Stimulated activated CD4-positive, alpha-beta T cell treated with anti-CD3 and anti-CD28 coated beads, Interleukin-12 subunit alpha, Interleukin-12 subunit beta, amount 100 ng/mL, for 48 hours (primary cell): ENCODE measurements around the gene EMILIN2.

Experiments
- DNase-seq, 3 donors: peaks; one replicate each; pipeline ENCODE4 v3.0.0-alpha.2; 2020; ENCODE audit warnings: low read depth in 2 of 3, low spot score in 1 of 3

EMILIN2 gene

DNA sequence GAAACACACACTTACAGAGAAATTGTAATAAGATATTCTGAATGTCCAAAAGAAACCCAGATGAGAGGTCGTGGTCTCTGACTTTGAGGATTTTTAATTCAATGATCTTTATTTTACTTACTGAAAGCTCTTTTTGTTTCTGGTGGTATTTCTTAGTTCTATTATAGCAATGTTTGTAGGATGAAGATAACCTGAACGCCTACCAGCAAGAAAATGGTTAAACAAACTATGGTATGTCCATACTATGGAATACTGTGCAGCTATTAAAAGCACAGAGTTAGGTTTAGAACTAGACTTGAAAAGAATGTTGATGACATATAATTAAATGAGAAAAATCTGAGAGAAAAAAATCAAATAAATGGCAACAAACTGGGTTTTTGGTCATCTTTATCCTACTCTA lies 105.8 kb downstream of the EMILIN2 start:
- no peak for DNase-seq

- DNase-seq: no peak
Measured at GRCh38 chr18:2953935-2954653, 107.3 kb downstream of the EMILIN2 start.

DNA sequence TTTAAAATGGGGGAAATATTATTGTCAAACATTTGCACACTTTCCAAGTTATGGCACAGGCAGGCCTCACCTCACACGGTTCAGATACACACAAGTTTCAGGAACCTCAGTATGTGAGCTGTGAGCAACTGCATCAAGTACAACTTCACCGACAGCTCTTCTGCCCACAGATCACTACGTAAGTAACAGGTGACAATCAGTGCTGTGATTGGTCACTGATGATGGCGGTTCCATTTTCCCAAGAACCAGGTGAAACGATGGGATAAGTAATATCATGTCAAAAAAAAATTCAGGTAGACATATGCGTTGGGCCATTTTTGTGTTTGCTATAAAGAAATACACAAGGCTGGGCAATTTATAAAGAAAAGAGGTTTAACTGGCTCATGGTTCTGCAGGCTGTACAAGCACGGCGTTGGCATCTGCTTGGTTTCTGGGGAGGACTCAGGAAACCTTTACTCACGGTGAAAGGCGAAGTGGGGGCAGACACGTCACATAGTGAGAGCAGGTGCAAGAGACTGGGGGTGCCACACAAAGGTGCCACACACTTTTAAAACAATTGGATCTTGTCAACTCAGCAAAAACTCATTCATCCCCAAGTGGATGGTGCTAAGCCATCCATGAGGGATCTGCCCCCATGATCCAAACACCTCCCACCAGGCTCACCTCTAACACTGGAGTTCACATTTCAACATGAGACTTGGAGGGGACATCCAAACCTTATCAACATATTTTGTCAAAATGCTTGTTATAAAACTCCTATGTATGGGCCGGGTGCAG lies 108.3 kb downstream of the EMILIN2 start:
- no peak for DNase-seq

DNA sequence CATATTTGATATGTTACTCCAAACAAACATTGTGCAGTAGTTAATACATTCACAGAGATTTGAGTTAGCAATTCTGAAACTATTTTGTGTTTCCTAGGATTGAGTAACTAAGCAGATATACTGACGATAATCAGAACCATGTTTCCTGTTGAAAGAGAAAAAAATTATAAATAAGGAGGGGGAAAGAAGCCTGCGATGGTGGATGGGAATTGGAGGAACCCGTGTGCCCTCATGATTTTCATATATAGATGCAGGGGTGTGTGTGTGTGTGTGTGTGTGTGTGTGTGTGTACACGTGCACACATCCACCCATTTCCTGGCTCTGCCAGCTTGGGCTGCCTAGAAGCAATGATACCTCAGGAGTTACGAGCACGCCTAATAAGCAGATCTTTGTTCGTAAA lies 109.2 kb downstream of the EMILIN2 start:
- no peak for DNase-seq

DNA sequence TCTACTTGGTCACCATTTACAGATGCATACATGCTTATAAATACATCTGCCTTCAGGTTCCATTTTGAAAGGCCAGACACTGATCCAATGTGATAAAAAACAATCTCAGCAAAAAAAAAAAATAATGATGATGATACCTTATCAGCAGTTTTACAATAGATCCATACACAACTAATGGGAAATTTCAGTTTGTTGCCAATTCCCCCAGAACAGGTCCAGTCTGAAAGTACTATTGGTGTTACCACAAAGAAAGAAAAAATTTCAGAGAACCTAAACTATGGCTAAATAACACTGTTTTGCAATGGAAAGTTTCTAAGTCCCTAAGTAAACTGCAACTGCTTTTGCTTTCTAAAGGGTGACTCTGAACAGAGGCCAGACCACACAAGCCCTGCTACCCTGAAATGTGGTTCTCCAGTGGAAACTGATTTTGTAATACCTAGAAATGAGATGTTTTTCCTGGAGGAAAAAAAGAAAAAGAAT lies 112.1 kb downstream of the EMILIN2 start:
- DNase-seq: no peak

GRCh38 chr18:2959341-2959740 lies 112.5 kb downstream of the EMILIN2 start:
- DNase-seq: no peak

- no peak for DNase-seq
Measured at GRCh38 chr18:2960983-2961696, 114.3 kb downstream of the EMILIN2 start.

DNA sequence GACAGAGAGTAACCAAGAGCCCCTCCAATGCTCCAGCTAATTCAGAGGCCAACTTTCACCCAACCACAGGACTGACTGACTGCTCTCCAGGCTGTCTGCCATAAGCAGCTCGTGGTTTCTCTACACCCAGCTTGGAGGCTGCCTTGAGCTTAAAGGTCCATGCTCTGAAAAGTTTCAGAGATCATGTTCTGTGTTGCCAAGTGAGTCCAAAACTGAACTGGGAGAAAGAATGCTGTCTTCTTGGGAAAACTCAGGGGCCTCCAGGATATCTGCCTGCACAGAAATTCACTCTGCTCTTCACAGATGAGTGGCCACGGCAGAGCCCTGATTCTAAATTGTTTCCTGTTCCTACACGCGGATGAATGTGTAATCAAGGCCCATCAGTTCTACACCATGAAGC lies 115.0 kb downstream of the EMILIN2 start:
- no peak for DNase-seq

GRCh38 chr18:2963048-2963447 lies 116.2 kb downstream of the EMILIN2 start:
- DNase-seq: no peak

- no peak for DNase-seq
Measured at GRCh38 chr18:2964361-2965010, 117.7 kb downstream of the EMILIN2 start.
